NCI-H446 (cell line): ENCODE data around the gene GFOD2.

Source experiments
- DNase-seq, 2 experiments: peaks; one replicate each; lab custom pipeline; 2025; lab: John Stamatoyannopoulos, UW

The GFOD2 gene

GRCh38 chr16:67657751-67658518 is 61.2 kb downstream of the GFOD2 start:
- DNase-seq = no peak

DNA sequence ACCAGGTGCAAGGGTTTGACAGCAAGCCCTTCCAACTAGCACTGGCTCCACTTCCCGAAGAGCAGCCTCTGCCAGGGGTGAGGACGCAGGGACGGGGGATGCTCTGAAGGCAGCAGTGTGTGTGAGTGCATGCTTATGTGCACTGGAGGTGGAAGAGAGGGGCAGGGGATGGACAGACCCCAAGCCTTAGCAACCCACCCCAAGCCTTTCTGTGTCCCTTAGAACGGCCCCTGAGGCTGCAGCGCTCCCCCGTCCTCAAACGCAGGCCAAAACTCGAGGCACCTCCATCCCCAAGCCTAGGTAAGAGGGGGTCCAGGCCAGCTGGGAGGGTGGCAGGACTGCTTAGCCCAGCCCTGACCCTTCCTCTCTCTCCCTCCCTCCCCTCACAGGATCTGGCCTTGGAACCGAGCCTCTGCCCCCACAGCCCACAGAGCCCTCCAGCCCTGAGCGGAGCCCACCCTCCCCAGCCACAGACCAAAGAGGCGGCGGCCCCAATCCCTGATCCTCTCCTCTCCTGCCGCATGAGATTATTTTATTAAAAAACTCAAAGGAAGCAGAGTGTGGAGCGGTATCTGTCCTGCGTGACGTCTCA is 62.0 kb downstream of the GFOD2 start:
- DNase-seq = no peak

- DNase-seq = no peak
Measured at GRCh38 chr16:67656344-67657016, 62.6 kb downstream of the GFOD2 start.

- no peak for DNase-seq
Measured at GRCh38 chr16:67655363-67655762, 63.8 kb downstream of the GFOD2 start.

DNA sequence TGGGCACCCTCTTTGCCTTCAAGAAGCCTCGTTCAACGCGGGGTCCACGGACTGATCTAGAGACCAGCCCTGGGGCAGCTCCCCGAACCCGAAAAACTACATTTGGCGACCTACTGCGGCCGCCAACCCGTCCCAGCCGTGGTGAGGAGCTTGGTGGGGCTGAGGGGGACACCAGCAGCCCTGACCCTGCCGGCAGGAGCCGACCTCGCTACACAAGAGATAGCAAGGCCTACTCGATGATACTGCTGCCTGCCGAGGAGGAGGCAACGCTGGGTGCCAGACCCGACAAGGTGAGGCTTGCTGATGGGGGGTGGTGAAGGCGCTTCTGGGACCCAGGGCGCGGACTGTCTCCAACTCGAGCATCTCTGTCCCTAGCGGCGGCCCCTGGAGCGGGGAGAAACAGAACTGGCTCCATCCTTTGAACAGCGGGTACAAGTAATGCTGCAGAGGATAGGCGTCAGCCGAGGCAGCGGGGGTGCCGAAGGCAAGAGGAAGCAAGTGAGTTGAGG is 64.7 kb downstream of the GFOD2 start:
- no peak for DNase-seq

DNA sequence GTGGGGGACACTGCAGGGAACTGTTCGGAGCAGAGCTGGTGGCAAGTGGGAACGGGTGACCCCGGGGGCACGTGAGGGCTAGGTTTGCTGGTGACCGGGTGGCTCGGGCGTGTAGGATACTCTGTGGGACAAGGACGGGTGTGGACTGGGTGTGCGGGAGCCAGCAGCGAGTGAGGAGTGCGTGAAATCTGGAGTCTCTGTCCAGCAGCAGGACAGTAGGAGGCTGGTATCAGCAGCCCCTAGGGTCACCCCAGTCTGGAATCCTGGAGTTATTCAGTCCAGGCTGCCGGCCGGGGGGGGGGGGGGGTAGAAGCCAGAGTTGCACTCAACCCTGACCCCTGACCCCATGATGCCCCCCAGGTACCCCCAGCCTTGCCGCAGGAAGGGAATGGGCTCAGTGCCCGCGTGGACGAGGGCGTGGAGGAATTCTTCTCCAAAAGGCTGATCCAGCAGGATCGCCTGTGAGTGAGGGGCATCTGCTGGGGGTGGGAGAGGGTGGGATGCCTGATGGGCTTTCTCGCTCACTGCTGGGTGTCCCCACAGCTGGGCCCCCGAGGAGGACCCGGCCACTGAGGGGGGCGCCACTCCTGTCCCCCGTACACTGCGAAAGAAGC is 65.2 kb downstream of the GFOD2 start:
- DNase-seq = no peak

- DNase-seq = peak in 1 of 2 experiments; percentile 16
Measured at GRCh38 chr16:67653128-67653788, 65.9 kb downstream of the GFOD2 start.

GRCh38 chr16:67652578-67653127 is 66.5 kb downstream of the GFOD2 start:
- DNase-seq = no peak

DNA sequence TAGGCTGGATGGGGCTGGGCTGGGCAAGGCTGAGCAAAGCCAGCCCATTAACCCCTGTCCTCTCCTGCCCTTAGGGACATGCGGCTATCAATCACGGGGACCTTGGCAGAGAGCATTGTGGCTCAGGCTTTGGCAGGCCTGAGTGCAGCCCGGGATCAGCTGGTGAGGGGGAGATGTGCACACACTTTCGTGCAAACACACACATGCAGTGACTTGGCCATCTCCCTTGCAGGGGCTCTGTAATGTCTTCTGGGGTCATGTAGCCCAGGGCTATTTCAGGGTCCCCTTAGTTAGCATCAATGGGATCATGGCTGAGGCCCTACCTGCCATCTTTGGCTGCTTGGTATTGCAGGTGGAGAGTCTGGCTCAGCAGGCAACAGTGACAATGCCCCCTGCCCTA is 67.3 kb downstream of the GFOD2 start:
- DNase-seq = no peak

- DNase-seq = no peak
Measured at GRCh38 chr16:67651039-67651438, 68.1 kb downstream of the GFOD2 start.

GRCh38 chr16:67650023-67650422 is 69.1 kb downstream of the GFOD2 start:
- DNase-seq = no peak

DNA sequence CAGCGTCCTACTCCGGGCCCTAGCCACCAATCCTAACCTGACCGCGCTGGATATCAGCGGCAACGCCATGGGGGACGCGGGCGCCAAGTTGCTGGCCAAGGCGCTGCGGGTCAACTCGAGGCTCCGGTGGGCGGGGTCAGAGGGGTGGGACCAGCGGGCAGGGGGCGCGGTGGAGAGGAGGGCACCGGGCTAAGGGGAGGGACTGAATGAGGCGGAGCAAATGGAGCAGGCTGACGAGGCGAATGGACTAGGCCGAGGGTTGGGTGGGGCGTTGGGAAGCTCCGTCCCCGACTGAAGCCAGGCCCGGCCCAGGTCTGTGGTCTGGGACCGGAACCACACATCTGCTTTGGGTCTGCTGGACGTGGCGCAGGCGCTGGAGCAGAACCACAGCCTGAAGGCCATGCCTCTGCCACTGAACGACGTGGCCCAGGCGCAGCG is 69.6 kb downstream of the GFOD2 start:
- no peak for DNase-seq

- DNase-seq = no peak
Measured at GRCh38 chr16:67648764-67649407, 70.2 kb downstream of the GFOD2 start.

GRCh38 chr16:67648088-67648763 is 70.9 kb downstream of the GFOD2 start:
- no peak for DNase-seq

DNA sequence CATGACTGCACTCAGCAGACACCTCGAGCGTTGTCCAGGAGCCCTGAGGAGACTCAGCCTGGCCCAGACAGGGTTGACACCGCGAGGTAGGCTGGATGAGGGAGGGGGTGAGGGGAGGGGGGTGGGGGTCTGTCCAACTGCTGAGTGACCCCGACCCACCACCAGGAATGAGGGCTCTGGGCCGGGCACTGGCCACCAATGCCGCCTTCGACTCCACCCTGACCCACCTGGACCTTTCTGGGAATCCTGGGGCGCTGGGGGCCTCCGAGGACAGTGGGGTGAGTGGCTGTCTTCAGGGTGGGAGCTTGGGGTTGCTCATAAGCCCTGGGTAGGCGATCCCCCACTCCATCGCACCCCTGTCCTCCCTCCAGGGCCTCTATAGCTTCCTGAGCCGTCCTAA is 71.4 kb downstream of the GFOD2 start:
- DNase-seq = no peak

- DNase-seq = no peak
Measured at GRCh38 chr16:67647111-67647651, 71.9 kb downstream of the GFOD2 start.

DNA sequence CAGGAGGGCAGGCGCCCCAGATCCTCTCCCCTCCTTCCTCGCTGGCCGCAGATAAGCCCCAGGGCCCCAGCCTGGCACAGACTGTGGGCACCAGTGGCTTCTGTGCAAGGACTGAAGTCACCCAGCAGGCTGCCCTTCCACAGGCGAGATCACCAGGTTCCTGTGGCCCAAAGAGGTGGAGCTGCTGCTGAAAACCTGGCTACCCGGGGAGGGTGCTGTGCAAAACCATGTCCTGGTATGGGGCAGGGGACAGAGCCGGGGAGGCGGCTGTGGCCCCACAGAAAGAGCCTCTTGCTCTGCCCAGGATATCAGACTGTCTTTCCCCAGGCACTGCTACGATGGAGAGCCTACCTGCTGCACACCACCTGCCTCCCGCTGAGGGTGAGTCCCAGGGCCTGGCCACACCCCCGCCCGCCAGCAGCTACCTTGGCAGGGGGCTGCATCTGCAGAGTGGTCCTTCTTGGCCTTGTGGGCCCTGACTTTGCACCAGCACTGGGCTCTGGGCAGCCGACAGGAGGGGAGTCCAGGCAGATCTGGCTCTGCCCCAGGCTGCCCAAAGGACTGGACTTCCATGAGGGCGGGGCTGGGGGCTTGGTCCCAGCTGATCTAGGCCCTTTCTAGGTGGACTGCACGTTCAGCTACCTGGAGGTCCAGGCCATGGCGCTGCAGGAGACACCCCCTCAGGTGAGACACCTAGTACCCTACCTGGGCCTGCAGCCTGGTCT is 73.6 kb downstream of the GFOD2 start:
- no peak for DNase-seq

GRCh38 chr16:67644038-67644437 is 75.1 kb downstream of the GFOD2 start:
- DNase-seq = no peak
